Activated B cell treated with CpG ODN at 0.5 μM for 24 hours (primary cell): ENCODE results near the gene CACNB4. TPM values are rescaled to one million over a fixed set of nuclear protein-coding genes. Genes with fewer than 3 reads are reported as not detected.

Source experiments
- ATAC-seq: fragments of 200-7000 bp; cut with Tn5 transposase; one replicate; pipeline ENCODE4 v1.10.0; 2021; ENCODE audit warnings: low read depth, mild to moderate bottlenecking, moderate library complexity
- CTCF ChIA-PET: fragments of 350-600 bp; sonication (Branson Sonifier 250); formaldehyde crosslinking; loops from one replicate; lab custom pipeline; 2021; ENCODE audit warnings: antibody characterized with exemption; lab: Charles Lee
- POLR2A ChIA-PET: fragments of 350-600 bp; sonication (Branson Sonifier 250); formaldehyde crosslinking; loops from one replicate; lab custom pipeline; 2021; ENCODE audit warnings: antibody characterized with exemption; lab: Charles Lee
- DNase-seq: peaks from one replicate; pipeline ENCODE4 v3.0.0; 2022
- H3K27ac Mint-ChIP-seq: one replicate; pipeline ENCODE4 v1.8.0; 2020; ENCODE audit warnings: mixed read lengths
- H3K27me3 Mint-ChIP-seq: one replicate; pipeline ENCODE4 v1.8.0; 2021; ENCODE audit warnings: mixed read lengths
- H3K36me3 Mint-ChIP-seq: one replicate; pipeline ENCODE4 v1.8.0; 2021; ENCODE audit warnings: low read depth, mixed read lengths
- H3K4me1 Mint-ChIP-seq: one replicate; pipeline ENCODE4 v1.8.0; 2021; ENCODE audit warnings: mixed read lengths
- H3K4me3 Mint-ChIP-seq: one replicate; pipeline ENCODE4 v1.8.0; 2020; ENCODE audit warnings: mild to moderate bottlenecking, mixed read lengths
- H3K9me3 Mint-ChIP-seq: one replicate; pipeline ENCODE4 v1.8.0; 2020; ENCODE audit warnings: mixed read lengths
- intact Hi-C: fragments of 100-400 bp; cut with micrococcal nuclease; formaldehyde crosslinking; loops from one replicate; pipeline ENCODE4 v1.15.1; 2024
- total RNA-seq: library from RNA; stranded (reverse); gene quantifications from 2 replicates; pipeline ENCODE4 v1.2.3, GENCODE V29; 2022
- TF ChIP-seq, protein P1 (sequence below): fragments of 200-600 bp; IDR thresholded peaks from one replicate; pipeline ENCODE4 v1.8.0; 2022; ENCODE audit warnings: antibody characterized with exemption, mild to moderate bottlenecking

Gene CACNB4
- total RNA-seq, 1 donor from 2014 or later = 0.86 TPM

DNA sequence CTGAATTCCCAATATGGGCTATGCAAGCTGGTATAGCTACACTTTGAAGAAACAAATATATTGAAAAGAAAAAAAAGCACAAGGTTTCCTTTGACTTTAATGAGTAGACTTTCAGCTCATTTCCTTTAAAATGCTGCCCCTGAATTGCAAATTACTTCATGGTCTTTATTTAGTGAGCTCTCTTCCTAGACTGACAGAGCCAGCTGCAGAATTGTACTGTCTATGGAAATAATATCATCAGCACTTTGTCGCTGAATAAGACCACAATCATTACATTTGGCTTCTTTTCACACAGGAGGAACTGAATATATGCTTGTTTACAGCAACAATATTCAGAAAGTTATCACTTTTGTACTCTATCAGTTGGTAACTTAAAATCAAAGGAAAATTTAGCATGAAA, 312.4 kb downstream of the CACNB4 start:
- DNase-seq (no peak), ATAC-seq (peak; percentile 25)
- no peaks in the 10 kb centered on the region for H3K9me3 Mint-ChIP-seq
- ChIA-PET CTCF (interaction anchor here (0.7 kb wide), 1 partner anchor 9 kb away, joined by 4 read pairs; no protein-coding TSS in a partner anchor), POLR2A (interaction anchor here (1.4 to 2.4 kb wide), 3 partner anchors 12 to 20 kb away, joined by 3 to 19 read pairs (median 10); no protein-coding TSS in a partner anchor)
- peaks cover 29% of the 10 kb centered on the region for H3K36me3 Mint-ChIP-seq
- TF ChIP-seq, protein P1, sequence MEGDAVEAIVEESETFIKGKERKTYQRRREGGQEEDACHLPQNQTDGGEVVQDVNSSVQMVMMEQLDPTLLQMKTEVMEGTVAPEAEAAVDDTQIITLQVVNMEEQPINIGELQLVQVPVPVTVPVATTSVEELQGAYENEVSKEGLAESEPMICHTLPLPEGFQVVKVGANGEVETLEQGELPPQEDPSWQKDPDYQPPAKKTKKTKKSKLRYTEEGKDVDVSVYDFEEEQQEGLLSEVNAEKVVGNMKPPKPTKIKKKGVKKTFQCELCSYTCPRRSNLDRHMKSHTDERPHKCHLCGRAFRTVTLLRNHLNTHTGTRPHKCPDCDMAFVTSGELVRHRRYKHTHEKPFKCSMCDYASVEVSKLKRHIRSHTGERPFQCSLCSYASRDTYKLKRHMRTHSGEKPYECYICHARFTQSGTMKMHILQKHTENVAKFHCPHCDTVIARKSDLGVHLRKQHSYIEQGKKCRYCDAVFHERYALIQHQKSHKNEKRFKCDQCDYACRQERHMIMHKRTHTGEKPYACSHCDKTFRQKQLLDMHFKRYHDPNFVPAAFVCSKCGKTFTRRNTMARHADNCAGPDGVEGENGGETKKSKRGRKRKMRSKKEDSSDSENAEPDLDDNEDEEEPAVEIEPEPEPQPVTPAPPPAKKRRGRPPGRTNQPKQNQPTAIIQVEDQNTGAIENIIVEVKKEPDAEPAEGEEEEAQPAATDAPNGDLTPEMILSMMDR = no peak
- H3K27ac Mint-ChIP-seq = no peak overlapping the region
- intact Hi-C loops = loop anchor here (2.0 kb wide), 1 partner anchor 16 kb away; no protein-coding TSS in a partner anchor
- H3K4me1 Mint-ChIP-seq = peaks cover 28% of the 10 kb centered on the region
- no peaks in the 10 kb centered on the region for H3K27me3 Mint-ChIP-seq
- no peak overlapping the region for H3K4me3 Mint-ChIP-seq

- Mint-ChIP-seq H3K27ac (no peak overlapping the region), H3K4me3 (peak overlapping the region; percentile 12), H3K4me1 (peaks cover 28% of the 10 kb centered on the region), H3K36me3 (peaks cover 31% of the 10 kb centered on the region), H3K27me3 (no peaks in the 10 kb centered on the region), H3K9me3 (no peaks in the 10 kb centered on the region)
- DNase-seq (no peak), ATAC-seq (no peak)
- TF ChIP-seq, protein P1 = no peak
- POLR2A ChIA-PET = interaction anchor here (0.8 to 2.4 kb wide), 4 partner anchors 12 to 20 kb away, joined by 3 to 19 read pairs (median 6); no protein-coding TSS in a partner anchor
- intact Hi-C loops = loop anchor here (2.0 kb wide), 1 partner anchor 15 kb away; no protein-coding TSS in a partner anchor
- CTCF ChIA-PET = interaction anchor here (0.7 kb wide), 1 partner anchor 8 kb away, joined by 4 read pairs; no protein-coding TSS in a partner anchor
Measured at GRCh38 chr2:151786077-151786476, 312.8 kb downstream of the CACNB4 start.

GRCh38 chr2:151783133-151783520, 315.7 kb downstream of the CACNB4 start:
- ChIA-PET CTCF (no interaction called here), POLR2A (interaction anchor here (0.6 to 1.0 kb wide), 4 partner anchors 8 to 57 kb away, joined by 3 to 4 read pairs (median 3); no protein-coding TSS in a partner anchor)
- intact Hi-C loops = no loop called here
- Mint-ChIP-seq H3K4me1 (peaks cover 25% of the 10 kb centered on the region), H3K9me3 (peaks cover 3% of the 10 kb centered on the region), H3K4me3 (no peak overlapping the region), H3K27ac (peak overlapping the region; percentile 0), H3K36me3 (peaks cover 49% of the 10 kb centered on the region), H3K27me3 (no peaks in the 10 kb centered on the region)
- ATAC-seq = no peak
- TF ChIP-seq, protein P1 = no peak
- DNase-seq = no peak

Other genes starting within 250 kb of the CACNB4 start
- gene STAM2, start 76.7 kb upstream of the CACNB4 start, total RNA-seq = 24.5 and 27.4 TPM in 2 replicates
- 2.8 and 4.0 TPM in 2 replicates for gene FMNL2, start 236.1 kb upstream of the CACNB4 start, total RNA-seq